ENCODE data around the gene GNG14.

GRCh38 chr19:12680034-12680433, 7.8 kb upstream of the GNG14 start:
- no peak for TF ChIP-seq EZH2phosphoT487 (IDR thresholded peaks at IDR 0.05; ENCODE audit: borderline replicate concordance)
- TF ChIP-seq CTCF (conservative IDR thresholded peaks at IDR 0.05; ENCODE audit: low read length) = no peak
